HUES6 (cell line): ENCODE measurements around the gene TRIM50.

ENCODE experiments used
- H3K27ac ChIP-seq: 2 replicates; pipeline ENCODE4 v1.7.0; 2013; ENCODE audit warnings: low read depth, mild to moderate bottlenecking, low read length, inconsistent platforms
- H3K27me3 ChIP-seq: 2 replicates; pipeline ENCODE4 v1.6.1; 2013; ENCODE audit warnings: low read length; ENCODE audit not compliant: control insufficient read depth, insufficient read depth
- H3K36me3 ChIP-seq: 2 replicates; pipeline ENCODE4 v1.6.1; 2013; ENCODE audit warnings: low read length; ENCODE audit not compliant: control insufficient read depth, insufficient read depth
- H3K4me1 ChIP-seq: 2 replicates; pipeline ENCODE4 v1.6.1; 2013; ENCODE audit warnings: low read length; ENCODE audit not compliant: control insufficient read depth, insufficient read depth
- H3K4me3 ChIP-seq: 2 replicates; pipeline ENCODE4 v1.5.1; 2013; ENCODE audit warnings: low read depth, low read length
- H3K9ac ChIP-seq: one replicate; pipeline ENCODE4 v1.6.1; 2013; ENCODE audit warnings: mild to moderate bottlenecking, low read length
- H3K9me3 ChIP-seq: 2 replicates; pipeline ENCODE4 v1.6.1; 2013; ENCODE audit warnings: low read depth, low read length; ENCODE audit not compliant: control insufficient read depth, insufficient read depth

TRIM50 gene

DNA sequence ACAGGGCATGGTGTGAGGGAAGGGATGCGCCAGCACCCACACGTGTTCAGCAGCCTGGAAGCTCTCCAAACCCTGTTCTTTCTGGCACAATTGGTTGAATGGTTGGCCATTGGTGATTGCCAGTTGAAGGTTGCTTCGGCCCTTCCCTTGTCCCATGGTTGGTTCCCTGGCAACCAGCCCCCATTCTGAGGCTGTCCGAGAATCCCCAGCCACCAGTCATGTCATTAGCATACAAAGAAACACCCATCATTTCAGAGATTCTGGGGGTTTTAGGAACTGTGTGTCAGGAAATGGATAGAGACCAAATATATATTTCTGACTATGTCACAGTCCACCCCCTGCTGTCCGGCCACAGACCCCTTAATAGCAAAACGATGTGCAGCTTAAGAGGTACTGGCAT lies 21.9 kb upstream of the TRIM50 start:
- Histone ChIP-seq H3K9me3 (peaks cover 15% of the 10 kb centered on the region), H3K4me3 (no peak overlapping the region), H3K36me3 (no peaks in the 10 kb centered on the region), H3K27me3 (no peaks in the 10 kb centered on the region), H3K9ac (no peak overlapping the region), H3K4me1 (peaks cover 2% of the 10 kb centered on the region; the same call in 1 of the 2 replicates), H3K27ac (no peak overlapping the region)

GRCh38 chr7:73345951-73346350 lies 18.1 kb upstream of the TRIM50 start:
- H3K4me3 ChIP-seq: no peak overlapping the region
- H3K9me3 ChIP-seq: no peaks in the 10 kb centered on the region
- H3K27ac ChIP-seq: no peak overlapping the region
- H3K9ac ChIP-seq: no peak overlapping the region
- peaks cover 14% of the 10 kb centered on the region; the same call in 1 of the 2 replicates for H3K4me1 ChIP-seq
- no peaks in the 10 kb centered on the region for H3K36me3 ChIP-seq
- H3K27me3 ChIP-seq: no peaks in the 10 kb centered on the region

DNA sequence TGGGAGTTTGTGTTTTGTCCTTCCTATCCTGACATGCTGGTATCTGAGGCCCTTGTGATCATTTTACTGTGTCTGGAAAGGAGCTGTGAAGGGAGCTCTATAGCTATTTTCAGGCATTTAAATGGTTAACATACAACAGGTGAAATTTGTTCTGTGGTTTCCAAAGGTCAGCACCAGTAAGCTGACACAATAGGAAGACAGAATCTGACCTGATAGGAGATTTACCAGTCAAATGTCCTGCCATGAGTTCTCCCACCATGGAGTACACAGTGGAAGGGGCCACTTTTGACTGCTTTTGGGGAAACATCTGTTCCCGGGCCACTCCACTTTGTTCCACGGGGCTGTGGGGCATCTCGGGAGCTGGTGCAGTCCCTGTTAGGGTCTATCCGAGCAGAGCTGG lies 17.7 kb upstream of the TRIM50 start:
- no peak overlapping the region for H3K9ac ChIP-seq
- no peaks in the 10 kb centered on the region for H3K27me3 ChIP-seq
- peaks cover 15% of the 10 kb centered on the region; the same call in 1 of the 2 replicates for H3K4me1 ChIP-seq
- no peak overlapping the region for H3K27ac ChIP-seq
- H3K36me3 ChIP-seq: no peaks in the 10 kb centered on the region
- H3K4me3 ChIP-seq: no peak overlapping the region
- no peaks in the 10 kb centered on the region for H3K9me3 ChIP-seq

DNA sequence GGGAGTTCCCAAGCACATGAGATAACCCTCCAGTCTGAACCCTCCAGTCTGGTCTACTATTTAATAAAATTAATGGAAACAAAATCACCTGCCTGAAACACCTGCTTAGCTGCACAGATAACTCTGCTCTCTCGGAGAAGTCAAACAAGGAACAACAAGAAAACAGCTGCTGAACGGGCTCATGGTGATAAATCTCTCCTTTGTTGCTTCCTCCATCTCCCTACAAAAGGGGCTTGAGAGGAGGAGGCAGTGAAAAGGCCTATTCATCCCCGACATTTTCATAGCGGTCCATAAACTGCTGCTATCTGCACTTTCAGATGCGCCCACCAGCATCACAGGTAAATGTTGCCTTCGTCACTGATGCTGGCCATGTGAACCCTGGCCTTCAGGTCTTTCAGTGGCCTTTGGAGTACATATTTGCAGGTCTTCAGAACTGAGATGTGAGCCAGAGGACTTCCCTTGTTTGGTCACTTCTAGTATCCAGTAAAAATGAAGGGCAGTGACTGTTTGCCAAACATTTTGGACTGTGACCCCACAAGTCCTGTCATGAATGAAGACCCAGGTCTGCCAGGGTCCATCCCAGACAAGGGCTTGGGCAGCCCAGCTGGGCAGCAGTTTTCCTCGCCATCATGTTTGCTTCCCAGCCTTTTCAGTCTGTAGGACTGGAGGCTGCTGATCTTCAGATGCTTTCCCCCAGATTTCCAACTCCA lies 15.9 kb upstream of the TRIM50 start:
- Histone ChIP-seq H3K27me3 (no peaks in the 10 kb centered on the region), H3K9me3 (no peaks in the 10 kb centered on the region), H3K4me1 (peaks cover 19% of the 10 kb centered on the region; the same call in 1 of the 2 replicates), H3K4me3 (no peak overlapping the region), H3K27ac (no peak overlapping the region), H3K9ac (no peak overlapping the region), H3K36me3 (no peaks in the 10 kb centered on the region)

DNA sequence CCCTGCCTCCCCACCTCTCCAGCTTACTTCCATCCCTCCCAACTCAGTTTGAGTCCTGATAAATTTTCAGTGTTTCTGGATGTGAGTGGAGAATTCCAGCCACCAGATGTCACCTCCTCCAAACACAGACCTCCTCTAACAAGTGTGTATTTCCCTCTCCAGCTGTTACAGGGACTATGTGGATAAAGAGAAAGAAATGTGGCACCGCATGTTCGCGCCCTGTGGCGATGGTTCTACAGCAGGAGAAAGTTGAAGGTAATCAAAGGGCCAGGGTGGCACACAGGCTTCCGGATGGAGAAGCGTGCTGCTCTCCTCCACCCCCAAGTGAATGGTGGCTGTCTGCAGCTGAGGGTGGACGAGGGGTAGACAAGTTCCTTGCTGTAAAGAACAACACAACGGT lies 14.8 kb upstream of the TRIM50 start:
- Histone ChIP-seq H3K4me1 (peaks cover 19% of the 10 kb centered on the region; the same call in 1 of the 2 replicates), H3K9ac (no peak overlapping the region), H3K9me3 (no peaks in the 10 kb centered on the region), H3K4me3 (no peak overlapping the region), H3K27ac (no peak overlapping the region), H3K36me3 (no peaks in the 10 kb centered on the region), H3K27me3 (no peaks in the 10 kb centered on the region)

DNA sequence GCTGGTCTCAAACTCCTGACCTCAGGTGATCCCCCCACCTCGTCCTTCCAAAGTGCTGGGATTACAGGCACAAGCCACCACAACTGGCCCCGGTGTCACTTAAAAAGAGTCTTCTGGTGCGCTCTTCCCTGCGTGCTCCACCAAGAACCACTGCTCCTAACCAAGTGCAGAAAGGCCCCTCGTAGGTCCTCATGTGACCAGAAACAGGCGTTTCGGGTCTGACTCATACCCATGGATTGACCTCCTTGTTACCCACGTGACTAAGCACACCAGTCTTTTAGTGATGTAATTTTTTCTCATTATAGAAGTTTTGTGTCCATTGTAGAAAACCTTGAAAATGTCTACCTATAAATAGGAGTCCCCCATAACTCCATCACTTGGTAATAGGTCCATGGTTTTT lies 14.0 kb upstream of the TRIM50 start:
- no peaks in the 10 kb centered on the region for H3K27me3 ChIP-seq
- no peak overlapping the region for H3K27ac ChIP-seq
- no peak overlapping the region for H3K4me3 ChIP-seq
- peaks cover 19% of the 10 kb centered on the region; the same call in 1 of the 2 replicates for H3K4me1 ChIP-seq
- H3K9ac ChIP-seq: no peak overlapping the region
- no peaks in the 10 kb centered on the region for H3K36me3 ChIP-seq
- H3K9me3 ChIP-seq: no peaks in the 10 kb centered on the region

DNA sequence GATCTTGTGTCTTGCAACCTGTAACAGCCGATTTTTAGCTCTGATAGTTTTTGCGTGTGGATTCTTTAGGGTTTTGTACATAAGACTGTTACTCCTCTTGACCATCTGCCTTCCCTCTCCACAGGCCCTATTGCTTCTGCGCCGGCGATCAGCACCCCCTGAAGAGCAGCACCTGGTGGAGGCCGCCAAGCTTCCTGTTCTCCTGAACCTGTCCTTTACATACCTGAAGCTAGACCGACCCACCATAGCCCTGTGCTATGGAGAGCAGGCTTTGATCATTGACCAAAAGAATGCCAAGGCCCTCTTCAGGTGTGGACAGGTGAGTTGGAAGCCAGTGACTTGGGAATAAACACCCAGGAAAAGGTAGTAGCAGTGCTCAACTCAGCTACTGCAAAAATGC lies 12.6 kb upstream of the TRIM50 start:
- Histone ChIP-seq H3K9me3 (no peaks in the 10 kb centered on the region), H3K9ac (no peak overlapping the region), H3K4me3 (no peak overlapping the region), H3K27me3 (no peaks in the 10 kb centered on the region), H3K4me1 (peaks cover 19% of the 10 kb centered on the region; the same call in 1 of the 2 replicates), H3K36me3 (no peaks in the 10 kb centered on the region), H3K27ac (no peak overlapping the region)

- H3K27ac ChIP-seq: no peak overlapping the region
- H3K9me3 ChIP-seq: no peaks in the 10 kb centered on the region
- no peaks in the 10 kb centered on the region for H3K36me3 ChIP-seq
- H3K9ac ChIP-seq: no peak overlapping the region
- H3K4me1 ChIP-seq: peaks cover 19% of the 10 kb centered on the region; the same call in 1 of the 2 replicates
- no peak overlapping the region for H3K4me3 ChIP-seq
- no peaks in the 10 kb centered on the region for H3K27me3 ChIP-seq
These were observed 10.4 kb upstream of the TRIM50 start for GRCh38 chr7:73338321-73338720.

DNA sequence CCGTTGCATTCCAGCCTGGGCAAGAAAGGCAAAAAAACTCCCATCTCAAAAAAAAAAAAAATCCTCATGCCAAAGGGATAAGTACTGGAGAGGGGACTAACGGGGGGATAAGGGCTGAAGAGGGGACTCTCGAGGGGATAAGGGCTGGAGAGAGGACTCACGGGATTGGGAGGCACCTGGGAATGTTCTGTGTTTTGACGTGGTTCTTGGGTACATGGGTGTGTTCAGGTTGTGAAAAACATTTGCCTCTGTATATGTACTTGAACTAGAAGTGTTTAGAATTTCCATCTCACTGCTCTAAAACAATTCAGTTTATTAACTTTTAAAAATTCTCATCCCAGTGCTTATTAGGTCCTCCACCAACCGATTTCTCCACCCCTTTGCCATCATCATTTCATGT lies 4.6 kb upstream of the TRIM50 start:
- Histone ChIP-seq H3K9me3 (no peaks in the 10 kb centered on the region), H3K36me3 (no peaks in the 10 kb centered on the region), H3K27ac (no peak overlapping the region), H3K27me3 (no peaks in the 10 kb centered on the region), H3K4me3 (no peak overlapping the region), H3K4me1 (peaks cover 13% of the 10 kb centered on the region; the same call in 1 of the 2 replicates), H3K9ac (no peak overlapping the region)

DNA sequence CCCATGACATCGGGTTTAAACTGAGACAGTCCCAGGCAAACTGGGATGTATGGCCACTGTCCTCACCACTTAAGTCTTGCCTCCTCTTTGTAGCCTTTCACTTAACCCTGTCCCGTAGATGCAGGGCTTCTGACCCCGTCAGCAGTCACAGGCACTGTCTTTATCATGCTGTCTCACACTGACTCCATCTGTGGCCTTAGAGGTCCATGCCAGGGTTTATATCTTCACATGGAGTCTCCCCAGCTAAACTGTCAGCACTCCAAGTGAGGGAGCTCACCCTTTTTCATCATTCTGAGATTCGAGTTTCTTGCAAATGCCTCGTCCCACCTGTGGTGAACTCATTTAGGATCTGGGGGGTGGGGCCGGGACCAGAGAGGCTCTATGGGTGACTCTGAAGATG lies 2.9 kb upstream of the TRIM50 start:
- Histone ChIP-seq H3K4me3 (no peak overlapping the region), H3K27ac (no peak overlapping the region), H3K27me3 (no peaks in the 10 kb centered on the region), H3K36me3 (no peaks in the 10 kb centered on the region), H3K9me3 (no peaks in the 10 kb centered on the region), H3K4me1 (peaks cover 13% of the 10 kb centered on the region; the same call in 1 of the 2 replicates), H3K9ac (no peak overlapping the region)

- H3K9me3 ChIP-seq: no peaks in the 10 kb centered on the region
- H3K36me3 ChIP-seq: no peaks in the 10 kb centered on the region
- peaks cover 13% of the 10 kb centered on the region; the same call in 1 of the 2 replicates for H3K4me1 ChIP-seq
- H3K4me3 ChIP-seq: no peak overlapping the region
- H3K9ac ChIP-seq: no peak overlapping the region
- H3K27ac ChIP-seq: no peak overlapping the region
- H3K27me3 ChIP-seq: no peaks in the 10 kb centered on the region
These were observed 2.1 kb upstream of the TRIM50 start for GRCh38 chr7:73329861-73330581.
